HG02970 (cell line): ENCODE results near the gene TAGLN.

Source experiments
- ATAC-seq: cut with Tn5 transposase; IDR thresholded peaks from one replicate; pipeline ENCODE4 v1.9.1; 2021; ENCODE audit warnings: mild to moderate bottlenecking, moderate library complexity, moderate number of reproducible peaks; ENCODE audit not compliant: unreplicated experiment, low FRiP score

The TAGLN gene

DNA sequence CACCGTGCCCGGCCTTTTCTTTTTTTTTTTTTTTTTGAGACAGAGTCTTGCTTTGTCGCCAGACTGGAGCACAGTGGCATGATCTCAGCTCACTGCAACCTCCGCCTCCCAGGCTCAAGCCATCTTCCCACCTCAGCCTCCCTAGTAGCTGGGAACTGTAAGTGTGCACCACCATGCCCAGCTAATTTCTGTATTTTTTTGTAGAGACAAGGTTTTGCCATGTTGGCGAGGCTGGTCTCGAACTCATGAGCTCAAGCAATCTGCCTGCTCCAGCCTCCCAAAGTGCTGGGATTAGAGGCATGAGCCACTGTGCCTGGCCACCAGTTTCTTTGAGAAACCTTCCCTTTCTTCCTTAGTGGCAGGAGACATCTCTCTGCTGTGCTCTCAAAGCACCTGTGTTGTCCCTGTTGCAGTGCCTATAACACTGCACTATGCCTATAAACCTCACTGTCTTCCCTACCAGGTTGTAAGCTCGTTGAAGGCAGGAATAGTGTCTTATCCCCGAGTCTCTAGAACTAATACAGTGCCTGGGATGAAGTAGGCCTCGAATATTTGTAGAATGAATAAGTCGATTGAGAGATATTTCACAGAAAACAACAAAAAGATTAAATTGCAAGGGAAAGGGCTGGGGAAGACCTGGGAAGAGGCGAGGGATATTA is 13.7 kb downstream of the TAGLN start:
- ATAC-seq, result no peak

DNA sequence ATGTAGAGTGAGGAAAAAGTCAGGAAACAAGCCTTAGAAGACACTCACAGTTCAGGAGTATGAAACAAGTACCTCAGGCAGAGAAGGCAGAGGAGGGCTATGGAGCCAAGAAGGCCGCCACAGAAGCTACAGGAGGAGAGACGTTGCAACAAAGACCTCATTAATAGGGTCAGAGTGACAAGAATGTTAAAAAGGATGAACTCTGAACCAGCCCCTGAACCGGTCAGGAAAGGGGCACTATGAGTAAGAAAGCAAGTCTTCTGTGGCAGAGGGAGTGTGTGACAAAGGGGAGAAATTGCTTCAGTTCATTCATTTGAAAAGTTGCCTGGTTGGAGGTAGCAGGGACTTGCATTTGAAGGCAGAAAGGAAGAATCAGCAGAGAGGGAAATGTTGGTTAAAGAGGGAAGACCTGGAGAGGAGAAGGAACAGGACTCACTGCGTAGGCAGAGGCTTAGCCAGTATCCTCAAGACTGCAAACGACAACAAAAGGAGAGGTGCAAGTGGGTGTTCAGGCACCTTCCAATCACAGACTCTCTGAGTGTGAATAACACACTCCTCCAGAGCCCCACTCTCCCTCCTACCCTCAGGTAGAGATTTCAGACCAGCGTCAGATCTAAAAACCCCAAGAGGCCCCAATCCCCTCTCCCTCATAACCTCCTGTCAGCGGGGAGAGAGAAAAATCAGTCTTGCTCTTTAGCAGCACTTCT is 15.4 kb downstream of the TAGLN start:
- no peak for ATAC-seq

DNA sequence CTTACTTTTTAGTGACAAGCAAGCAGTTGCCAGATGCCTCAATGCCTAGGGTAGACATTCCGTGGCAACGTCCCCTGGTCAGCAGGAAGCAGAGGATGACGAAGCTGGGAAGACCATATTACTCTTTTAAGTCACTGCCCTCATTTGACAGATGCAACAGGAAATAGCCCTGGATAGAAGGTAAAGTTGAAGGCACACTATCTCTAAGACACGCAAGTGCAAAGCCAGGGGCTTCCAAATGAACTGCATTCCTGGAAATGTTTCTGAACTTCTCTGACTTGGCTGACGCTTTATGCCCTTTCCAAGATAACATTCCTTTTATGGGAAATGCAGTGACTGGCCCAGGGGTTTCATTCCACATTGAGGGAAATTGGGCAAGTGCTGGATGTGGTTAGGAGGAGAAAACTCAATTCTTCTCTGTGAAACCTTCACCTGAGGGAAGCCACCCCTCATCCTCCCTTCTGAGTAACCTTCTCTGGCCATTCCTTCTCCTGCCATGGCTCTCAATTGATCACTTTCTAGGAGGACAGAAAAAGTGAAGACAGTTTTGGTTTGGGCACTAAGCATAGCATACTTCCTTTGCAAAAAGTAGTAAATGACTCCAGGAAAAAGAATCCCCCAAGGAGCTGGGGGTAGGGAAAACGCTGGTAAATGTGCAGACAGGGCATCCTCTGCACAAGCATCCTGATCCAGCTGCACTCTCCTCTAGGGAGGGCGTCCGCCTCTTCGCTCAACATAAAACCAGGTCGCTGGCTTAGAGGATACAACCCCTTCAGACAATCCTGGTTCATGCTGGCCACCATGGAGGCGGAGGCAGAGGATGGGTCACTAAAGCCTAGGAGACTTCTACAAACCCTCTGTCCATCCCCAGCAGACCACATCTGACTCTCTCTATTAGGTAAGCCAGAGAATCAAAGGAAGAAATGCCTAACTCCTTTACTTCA is 18.2 kb downstream of the TAGLN start:
- no peak for ATAC-seq

DNA sequence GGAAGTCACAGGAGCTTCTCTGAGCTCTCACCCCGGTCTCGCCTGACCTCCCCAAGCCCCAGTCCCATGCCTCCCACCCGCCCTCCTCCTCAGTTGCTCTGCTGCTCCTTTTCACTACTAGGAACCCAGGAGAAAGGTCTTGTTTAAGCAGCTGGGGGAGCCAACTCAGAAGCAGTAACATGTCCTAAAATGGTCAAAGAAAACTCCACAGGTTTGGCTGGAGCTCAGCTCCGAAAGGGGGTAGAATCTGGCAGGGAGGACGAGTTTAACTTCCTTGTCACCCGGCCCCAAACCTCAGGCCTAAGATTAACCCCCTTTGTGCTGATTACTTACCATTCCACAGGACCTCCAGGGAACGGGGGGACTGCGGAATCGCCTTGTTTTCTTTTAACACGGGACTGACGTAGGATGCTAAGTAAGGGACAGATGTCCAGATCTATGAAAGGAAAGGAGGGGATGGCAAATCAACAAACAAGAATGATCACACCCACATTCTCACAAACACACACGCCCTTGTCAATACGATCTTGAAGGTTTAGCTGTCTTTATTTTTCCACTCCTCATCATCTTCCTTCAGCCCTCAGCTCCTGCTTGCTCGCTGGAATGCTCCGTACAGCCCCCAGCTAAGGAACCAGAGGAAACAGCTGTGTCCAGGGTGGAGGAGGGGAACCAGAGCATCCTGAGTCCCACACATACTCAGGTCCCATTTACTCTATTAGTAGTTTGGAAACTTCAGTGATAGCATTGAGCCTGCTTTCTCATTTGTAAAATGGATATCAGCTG is 19.2 kb downstream of the TAGLN start:
- ATAC-seq, result no peak

DNA sequence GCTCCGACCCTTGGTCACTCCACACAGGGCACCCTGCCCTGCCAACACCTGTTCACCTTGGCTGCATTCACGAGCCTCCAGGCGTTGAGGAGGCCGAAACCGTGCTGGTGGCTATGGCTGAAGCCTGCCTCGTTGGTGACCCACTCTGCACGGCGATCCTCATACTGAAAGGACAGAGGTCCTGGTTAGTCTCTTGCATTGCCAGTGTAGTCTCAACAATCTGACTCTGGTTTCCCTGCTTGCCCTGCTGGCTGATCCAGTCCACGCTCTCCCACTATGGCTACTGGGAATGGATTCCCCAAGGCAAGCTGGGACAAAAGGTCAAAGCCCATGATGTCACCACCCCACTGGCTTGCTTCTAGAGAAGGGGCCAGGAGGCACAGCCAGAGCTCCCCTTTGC is 19.8 kb downstream of the TAGLN start:
- no peak for ATAC-seq

DNA sequence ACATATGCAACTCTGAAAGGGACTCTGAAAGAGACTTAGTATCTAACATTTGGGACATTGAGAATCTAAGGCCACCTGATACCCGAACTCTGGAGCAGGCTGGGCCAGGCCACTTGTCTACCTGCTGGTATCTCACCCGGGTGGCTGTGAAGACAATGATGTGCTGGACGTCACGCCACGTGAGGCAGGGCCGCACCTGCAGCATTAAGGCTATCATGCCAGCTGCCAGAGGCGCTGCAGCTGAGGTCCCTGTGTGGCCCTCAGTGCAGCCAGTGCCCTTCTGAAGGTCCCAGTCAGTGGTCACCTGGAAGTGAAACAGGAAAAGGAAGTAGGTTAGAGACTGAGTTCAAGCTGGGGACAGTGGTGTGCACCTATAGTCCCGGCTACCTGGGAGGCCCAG is 20.3 kb downstream of the TAGLN start:
- ATAC-seq, result no peak

DNA sequence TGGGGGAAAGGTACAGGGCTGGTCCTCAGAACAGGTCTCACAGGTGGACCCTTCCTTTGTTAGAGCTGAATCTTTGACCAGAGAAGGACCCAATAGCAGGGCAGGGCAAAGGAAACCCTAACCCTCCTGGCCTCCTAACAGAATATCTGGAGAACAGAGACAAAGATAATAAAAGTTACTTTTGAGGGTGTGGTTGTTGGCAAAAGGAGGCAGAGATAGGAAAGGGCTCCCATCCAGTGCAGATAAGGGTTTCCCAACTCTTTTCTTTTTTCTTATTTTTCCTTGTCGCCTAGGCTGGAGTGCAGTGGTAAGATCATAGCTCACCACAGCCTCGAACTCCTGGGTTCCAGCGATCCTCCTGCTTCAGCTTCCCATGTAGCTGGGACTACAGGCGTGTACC is 20.8 kb downstream of the TAGLN start:
- no peak for ATAC-seq

DNA sequence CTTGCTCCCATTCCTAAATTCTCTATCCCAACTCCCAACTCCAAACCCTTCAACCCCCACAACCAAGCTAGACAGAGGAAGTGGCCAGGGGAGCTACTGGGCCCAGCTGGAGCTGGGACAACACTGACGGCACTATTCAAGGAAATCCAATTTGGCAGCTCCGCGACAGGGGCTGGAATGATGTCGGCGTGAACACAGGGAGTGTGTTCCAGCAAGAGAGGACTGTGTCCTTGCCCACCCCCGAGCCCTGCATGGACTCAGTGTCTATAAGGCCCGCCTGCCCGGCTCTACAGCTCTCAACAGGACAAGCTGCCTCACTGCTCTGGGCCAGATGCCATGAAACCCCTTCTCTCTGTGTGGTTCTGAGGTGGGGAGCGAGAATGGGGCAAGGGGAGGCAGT is 21.4 kb downstream of the TAGLN start:
- ATAC-seq, result no peak

DNA sequence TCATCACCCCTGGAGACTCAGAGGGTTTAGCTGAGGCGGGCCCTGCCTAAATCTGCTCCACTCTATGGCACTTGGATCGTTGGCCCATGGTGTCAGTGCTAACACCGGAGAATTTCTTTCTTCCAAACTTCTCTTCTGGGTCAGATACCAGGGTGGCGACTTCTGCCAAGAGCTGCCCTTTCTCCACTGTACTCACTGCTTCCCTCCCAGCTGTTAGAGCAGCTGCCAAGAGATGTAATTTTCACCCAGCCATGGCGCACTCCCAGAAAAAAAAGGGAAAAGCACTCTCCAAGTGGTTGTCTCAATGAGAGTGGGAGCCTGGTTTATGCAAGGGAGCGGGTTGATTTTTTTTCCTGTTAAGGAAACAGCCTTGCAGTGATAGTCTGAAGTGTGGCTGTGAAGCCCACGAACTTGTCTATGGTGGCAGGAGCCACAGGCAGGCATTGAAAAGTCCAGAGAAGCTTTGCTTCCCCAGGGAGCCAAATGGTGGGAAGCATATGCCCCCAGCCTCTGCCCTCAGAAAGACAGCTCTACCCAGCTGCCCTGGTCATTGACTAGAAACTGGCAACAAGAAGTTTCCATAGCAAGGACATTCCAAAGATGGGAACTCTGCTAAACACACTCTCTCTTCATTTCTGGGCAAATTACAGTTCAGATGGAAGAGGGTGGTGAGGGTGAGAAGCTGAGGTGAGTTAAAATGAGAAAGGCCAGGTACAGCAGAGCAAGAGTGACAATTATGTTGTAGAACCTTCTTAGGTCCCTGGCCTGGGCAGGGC is 22.0 kb downstream of the TAGLN start:
- no peak for ATAC-seq

DNA sequence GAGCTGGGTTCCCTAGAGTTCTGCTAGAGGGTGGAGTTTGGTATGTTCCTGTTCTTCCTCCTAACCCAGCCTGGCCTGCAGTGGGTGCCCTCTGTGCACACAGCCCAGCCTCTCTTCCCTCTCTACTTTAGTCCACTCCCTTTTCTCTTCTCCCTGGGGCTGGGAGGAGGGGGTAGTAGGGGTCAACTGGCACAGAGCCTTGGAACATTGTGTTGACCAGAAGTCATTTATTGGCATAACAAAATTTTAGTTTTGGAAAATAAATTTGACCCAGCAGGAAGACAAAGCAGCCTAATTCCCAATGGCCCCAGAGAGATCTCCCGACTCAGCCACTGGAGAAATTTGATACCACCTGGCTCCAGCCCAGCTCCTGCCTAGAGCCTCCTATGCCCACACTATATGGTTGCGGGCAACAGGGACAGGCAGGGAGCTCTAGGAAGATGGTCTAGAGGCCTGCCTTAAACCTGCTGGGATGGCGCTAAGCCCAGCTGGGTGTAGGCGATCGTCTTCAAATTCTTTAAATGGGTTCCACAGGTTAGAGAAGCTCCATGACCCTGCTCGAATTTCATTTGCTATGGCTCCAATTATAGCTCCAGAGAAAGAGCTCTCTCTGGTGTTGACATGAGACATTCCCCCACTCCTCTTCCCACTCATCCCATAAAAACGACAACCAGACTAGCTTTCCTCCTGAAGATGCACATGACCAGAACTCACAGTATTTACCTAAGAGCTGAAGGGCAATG is 22.8 kb downstream of the TAGLN start:
- ATAC-seq, result no peak

DNA sequence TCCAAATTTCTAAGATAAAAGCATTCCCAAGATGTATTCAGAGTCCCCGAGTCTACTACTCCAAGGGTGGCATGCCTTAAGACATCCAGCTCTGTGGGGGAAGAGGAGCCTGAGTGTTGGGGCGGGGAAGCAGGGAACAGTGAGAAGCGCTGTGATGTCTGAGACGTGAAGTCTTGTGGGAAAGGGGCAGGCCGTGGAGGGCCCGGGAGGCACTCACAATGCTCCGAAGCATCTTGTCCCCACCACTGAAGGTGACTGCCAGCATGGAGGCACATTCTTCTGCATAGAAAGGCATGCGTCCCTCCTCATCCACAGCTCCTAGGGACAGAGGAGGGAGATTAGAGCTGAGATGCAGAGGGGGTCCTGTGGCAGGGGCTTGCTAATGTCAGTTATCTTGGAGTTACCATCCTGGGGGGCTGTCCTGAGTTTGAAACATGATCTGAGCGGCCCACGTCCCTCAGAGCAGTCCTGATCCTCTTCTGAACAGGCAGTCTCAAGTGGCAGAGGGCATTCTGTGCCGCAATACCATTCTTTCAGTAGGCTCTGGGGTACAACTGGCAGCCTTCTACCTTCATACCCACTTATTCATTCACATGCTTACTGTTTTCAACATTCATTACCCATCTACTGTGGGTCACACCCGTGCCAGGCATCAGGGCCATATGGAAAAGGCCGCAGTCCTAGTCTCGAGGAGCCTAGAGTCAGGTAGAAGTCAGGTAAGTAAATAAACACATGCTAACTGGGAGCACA is 24.0 kb downstream of the TAGLN start:
- no peak for ATAC-seq

DNA sequence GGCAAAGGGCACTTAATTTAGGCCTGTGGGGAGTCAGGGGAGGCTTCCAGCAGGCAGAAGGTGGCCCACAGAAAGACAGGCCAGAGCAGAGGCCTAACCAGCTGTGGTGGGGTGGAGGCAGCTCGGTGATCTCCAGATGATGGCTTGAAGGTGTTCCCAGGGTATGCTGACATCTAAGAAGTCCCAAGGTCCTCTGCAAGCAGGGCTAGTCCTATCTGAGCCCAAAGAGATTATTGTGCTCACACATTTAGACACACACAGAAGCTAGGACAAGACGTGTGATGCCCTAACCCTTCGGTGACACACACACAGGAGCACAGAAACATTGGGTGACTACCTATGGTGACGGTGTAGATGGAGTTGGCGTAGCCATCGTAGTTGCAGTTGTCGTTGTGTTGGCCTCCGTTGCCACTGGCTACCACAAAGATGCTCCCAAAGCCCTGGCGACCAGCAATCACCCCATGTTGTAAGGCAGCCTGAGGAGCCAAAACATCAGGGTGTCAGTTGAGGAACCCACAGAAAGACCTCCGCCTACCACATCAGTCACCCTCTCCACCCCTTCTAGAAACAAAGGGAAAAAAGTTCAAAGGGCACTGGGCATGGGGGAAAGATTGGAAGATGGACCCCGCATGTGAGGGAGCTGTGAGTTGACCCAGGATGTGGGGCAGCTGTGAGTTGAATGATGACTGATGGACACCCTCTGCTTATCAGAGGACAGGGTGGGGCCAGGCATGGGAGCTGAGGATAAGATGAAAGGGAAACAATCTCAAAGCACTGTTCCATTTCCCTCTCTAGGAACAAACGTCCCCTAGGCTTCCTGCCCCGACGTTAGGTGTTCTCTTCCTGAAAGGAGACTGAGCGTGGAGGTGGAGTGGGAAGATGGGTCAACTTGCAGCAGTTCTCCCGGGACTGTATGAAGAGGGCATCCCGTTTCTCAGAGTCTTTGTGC is 24.8 kb downstream of the TAGLN start:
- ATAC-seq, result no peak

DNA sequence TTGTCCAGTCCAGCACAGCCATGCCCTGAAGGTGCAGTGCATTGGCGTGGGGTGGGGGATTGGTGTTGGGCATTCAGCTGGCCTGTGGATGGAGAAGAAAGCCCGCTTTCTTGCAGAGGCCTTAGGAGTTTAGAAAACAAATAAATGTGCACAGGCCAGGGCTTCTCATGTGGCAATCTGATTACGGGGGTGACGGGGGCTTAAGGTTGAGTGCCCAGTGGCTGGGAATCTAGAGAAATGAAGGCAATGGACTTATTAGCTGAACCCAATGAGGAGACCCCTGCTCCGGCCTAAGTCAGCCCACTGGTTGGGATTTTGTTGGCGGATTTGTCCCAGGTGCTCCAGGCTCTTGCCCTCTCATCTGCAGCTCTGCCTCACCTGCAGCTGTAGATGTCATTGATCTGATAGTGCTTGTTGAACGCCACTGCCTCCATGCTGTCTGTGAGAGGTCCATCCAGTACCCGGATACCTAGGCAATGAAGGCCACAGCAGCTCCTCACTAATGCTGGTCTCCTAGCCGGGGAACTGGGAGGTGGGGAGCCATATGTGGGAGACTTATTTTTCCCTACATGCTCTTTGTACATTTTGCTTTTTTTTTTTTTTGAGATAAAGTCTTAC is 26.5 kb downstream of the TAGLN start:
- no peak for ATAC-seq

DNA sequence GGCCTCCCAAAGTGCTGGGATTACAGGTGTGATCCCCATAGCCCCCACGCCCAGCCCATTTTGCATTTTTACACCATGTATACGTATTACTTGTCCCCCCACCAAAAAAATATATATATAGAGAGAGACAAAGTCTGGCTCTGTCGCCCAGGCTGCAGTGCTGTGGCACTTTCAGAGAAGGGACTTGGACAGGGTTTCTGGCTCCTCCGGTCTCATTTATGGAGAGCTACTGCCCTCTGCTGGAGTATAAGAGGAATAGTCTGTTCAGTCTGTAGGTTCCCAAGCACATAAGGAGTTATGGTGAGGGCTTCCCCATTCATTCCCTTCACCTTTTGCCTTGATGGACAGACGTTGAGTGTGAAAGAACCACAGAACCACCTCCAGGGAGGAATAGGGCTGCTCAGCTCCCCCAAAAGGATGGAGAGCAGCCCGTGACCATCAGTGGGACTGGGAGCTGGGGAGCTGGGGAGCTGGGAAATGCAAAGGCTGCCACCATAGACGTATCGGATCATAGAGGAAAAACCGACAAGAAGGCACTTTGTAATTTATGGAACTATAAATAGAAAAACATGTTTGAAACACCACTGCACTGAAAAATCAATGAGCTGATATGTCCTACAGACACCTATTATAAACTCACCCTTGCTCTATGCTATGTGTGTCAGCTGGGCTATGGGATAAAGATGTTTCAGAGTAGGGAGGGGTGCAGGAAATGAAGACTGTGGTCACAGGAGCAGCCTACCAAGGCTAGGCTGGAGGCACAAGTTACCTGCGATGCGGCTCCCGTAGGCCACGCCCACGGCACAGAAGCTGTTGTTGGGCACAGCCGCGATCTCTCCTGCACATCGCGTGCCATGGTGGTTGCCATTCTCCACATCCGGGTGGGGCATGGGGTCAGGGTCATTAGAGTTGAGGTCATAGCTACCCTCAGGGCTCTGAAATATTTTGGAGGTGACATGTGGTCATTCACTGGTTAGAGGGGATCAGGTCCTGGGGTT is 27.5 kb downstream of the TAGLN start:
- ATAC-seq, result no peak

DNA sequence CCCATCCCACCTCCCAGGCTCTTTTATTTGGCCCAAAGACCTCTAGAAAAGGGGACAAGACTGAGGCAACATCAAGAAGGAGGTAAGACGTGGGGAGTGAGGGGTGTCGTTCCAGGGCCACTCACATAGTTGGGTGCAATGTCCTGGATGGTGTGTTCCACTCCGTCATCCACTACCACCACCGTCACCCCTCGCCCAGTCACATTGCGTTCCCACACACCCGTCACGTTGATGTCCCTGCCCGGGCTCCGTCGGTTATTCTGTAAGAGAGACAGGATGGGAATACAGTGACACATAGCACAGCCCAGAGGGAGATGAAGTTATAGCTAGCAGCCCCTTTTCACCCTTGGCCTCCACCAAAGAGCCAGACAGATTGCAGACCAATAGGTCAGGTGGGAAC is 28.9 kb downstream of the TAGLN start:
- no peak for ATAC-seq

DNA sequence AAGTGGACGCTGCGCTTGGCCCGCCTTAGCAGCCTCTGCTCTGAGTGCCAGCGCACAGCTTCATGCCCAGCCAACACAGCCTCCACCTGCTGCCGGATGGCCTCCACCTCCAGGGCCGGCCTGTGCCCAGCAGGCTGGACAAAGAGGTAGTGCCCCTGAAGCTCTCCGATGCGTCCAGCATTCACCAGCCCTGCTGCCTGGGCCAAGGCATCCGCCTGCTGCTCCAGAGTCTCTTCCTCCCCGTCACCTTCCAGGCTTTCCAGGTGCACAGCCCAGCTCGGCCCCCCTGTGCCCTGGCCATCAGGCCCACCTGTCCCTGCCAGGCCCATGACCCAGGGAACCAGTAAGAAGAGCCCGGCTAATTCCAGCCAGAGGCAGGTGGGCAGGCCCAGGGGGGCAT is 30.2 kb downstream of the TAGLN start:
- no peak for ATAC-seq
